ENCODE results near the gene PMPCA.

PMPCA gene

DNA sequence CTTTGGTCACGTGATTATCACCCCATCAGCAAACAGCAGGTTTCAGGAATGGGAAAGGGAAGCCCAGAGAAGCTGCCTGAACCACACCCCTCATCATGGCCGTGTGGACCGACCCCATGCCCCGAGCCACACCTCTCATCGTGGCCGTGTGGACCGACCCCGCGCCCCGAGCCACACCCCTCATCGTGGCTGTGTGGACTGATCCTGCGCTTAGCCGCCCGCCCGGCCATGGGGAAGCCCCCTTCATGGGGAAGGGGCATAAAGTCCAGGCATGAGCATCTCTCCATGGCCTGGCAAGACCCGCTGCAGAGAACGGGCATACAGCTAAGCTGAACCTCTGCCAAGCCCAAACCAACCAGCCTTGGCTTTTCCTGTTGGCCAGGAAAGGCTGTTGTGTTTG lies 16.9 kb upstream of the PMPCA start:
- Histone ChIP-seq H3K27ac (no peak overlapping the region), H3K4me3 (ENCODE audit: low read depth, low read length) (no peak overlapping the region), H3K9me3 (ENCODE audit: severe bottlenecking) (no peaks in the 10 kb centered on the region), H3K36me3 (peaks cover 87% of the 10 kb centered on the region), H3K27me3 (ENCODE audit: insufficient read depth, low read depth, severe bottlenecking) (no peaks in the 10 kb centered on the region)
- no peak for DNase-seq
- TF ChIP-seq, protein P1, sequence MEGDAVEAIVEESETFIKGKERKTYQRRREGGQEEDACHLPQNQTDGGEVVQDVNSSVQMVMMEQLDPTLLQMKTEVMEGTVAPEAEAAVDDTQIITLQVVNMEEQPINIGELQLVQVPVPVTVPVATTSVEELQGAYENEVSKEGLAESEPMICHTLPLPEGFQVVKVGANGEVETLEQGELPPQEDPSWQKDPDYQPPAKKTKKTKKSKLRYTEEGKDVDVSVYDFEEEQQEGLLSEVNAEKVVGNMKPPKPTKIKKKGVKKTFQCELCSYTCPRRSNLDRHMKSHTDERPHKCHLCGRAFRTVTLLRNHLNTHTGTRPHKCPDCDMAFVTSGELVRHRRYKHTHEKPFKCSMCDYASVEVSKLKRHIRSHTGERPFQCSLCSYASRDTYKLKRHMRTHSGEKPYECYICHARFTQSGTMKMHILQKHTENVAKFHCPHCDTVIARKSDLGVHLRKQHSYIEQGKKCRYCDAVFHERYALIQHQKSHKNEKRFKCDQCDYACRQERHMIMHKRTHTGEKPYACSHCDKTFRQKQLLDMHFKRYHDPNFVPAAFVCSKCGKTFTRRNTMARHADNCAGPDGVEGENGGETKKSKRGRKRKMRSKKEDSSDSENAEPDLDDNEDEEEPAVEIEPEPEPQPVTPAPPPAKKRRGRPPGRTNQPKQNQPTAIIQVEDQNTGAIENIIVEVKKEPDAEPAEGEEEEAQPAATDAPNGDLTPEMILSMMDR (IDR thresholded peaks at IDR 0.05; ENCODE audit: low read depth, low read length): no peak

DNA sequence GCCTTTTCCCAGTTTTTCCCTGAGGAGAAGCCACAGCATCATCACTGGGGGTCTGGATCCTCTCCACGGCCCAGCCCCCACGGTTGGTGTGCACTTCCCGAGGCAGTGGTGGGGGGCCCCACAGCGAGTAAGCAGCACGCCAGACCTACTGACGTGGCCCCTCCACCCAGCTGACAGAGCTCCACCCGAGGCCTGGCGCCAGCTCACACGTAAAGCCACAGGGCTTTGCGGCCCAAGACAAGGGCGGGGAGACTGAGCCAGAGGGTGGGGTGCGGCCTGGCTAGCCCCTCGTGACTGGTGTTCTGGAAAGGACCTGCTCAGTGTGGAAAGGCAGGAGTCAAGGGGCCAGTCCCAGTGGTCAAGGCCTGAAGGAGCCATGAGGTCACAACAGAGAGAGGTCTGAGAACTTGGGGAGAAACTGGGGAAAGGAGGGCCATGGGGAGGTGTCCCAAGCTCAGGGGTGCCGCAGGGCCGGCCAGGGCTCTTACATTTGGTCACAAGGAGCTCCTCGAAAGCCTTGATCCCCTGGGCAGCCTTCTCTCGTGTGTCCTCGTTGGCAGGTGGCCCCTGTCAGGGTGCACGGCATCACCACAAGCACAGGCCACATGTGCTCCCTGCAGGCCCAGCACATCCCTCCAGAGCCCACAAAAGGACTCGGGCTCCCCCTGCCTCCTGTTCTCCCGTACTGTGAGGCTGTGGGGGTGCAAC lies 16.0 kb upstream of the PMPCA start:
- Histone ChIP-seq H3K9me3 (ENCODE audit: severe bottlenecking) (no peaks in the 10 kb centered on the region), H3K27me3 (ENCODE audit: insufficient read depth, low read depth, severe bottlenecking) (no peaks in the 10 kb centered on the region), H3K4me3 (ENCODE audit: low read depth, low read length) (no peak overlapping the region), H3K27ac (no peak overlapping the region), H3K36me3 (peaks cover 81% of the 10 kb centered on the region)
- TF ChIP-seq, protein P1 (IDR thresholded peaks at IDR 0.05; ENCODE audit: low read depth, low read length): no peak
- no peak for DNase-seq

DNA sequence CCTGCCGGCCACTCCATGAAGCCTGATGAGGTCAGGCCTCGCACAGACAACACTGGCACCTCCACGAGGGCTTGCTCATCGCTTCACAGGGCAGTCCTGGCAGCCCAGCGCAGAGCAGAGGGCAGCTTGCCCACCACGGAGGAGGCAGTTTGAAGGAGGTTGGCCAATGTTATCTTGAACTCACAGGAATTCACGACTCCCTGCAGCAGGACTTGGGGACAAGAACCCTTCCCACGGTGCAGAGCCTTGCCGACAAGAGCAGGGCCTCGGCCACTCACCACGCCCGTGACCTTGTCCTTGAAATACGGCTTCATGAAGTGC lies 15.5 kb upstream of the PMPCA start:
- TF ChIP-seq, protein P1 (IDR thresholded peaks at IDR 0.05; ENCODE audit: low read depth, low read length): no peak
- Histone ChIP-seq H3K9me3 (ENCODE audit: severe bottlenecking) (no peaks in the 10 kb centered on the region), H3K27ac (no peak overlapping the region), H3K27me3 (ENCODE audit: insufficient read depth, low read depth, severe bottlenecking) (no peaks in the 10 kb centered on the region), H3K36me3 (peaks cover 76% of the 10 kb centered on the region), H3K4me3 (ENCODE audit: low read depth, low read length) (no peak overlapping the region)
- DNase-seq: no peak

DNA sequence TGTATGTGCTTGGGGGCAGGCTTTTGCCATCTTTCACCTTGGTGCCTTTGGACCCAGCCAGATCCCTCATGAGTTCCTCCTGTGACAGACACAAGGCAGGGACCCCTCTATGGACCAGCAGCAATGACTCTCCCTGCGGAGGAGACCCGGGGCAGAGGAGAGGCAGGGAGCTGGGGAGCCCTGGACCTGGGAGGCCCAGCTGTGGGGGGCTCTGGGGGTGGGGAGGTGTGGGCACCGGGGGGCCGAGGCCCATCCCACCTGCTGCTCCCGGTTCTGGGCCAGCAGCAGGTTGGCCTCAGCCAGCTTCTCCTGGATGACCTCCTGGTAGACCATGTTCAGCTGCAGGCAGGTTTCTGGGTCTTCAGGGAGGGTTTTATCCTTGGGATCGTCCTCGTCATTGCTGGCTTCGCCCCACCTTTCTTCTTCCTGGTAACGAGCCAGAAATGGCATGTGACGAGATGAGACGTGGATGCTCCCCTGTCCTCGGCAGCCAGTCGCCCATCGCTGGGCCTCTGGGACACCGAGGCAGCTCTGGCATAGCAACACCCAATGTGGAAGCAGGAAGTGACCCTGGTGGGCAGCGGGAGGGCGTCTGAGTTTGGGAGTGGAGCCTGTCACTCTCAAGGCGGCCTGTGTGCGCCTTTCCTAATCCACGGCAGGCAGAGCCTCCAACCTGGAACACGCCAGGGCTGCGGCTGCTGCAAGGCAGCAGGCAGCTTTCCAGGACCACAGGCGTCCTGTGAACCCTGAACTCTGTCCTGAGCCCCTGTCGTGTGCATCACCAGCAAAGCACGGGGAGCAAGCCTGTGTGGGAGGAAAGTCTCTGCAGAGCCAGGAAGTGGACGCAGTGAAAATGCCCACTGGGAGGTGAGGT lies 14.9 kb upstream of the PMPCA start:
- H3K4me3 ChIP-seq (ENCODE audit: low read depth, low read length): no peak overlapping the region
- TF ChIP-seq, protein P1 (IDR thresholded peaks at IDR 0.05; ENCODE audit: low read depth, low read length): no peak
- DNase-seq: no peak
- peaks cover 74% of the 10 kb centered on the region for H3K36me3 ChIP-seq
- no peaks in the 10 kb centered on the region for H3K27me3 ChIP-seq (ENCODE audit: insufficient read depth, low read depth, severe bottlenecking)
- no peak overlapping the region for H3K27ac ChIP-seq
- H3K9me3 ChIP-seq (ENCODE audit: severe bottlenecking): no peaks in the 10 kb centered on the region

DNA sequence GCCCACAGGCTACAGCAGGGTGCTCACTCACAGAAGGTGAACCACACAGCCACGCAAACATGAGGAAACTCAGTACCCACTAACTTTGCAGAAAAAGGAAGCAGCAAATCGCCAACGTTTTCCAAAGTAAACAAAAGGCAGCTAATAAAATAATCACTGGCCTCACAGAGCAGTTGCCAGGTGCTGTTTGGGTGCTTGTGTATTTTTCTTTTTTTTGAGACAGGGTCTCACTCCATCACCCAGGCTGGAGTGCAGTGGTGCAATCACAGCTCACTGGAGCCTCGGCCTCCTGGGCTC lies 14.3 kb upstream of the PMPCA start:
- no peaks in the 10 kb centered on the region for H3K9me3 ChIP-seq (ENCODE audit: severe bottlenecking)
- TF ChIP-seq, protein P1 (IDR thresholded peaks at IDR 0.05; ENCODE audit: low read depth, low read length): no peak
- no peak overlapping the region for H3K4me3 ChIP-seq (ENCODE audit: low read depth, low read length)
- H3K27me3 ChIP-seq (ENCODE audit: insufficient read depth, low read depth, severe bottlenecking): no peaks in the 10 kb centered on the region
- no peak overlapping the region for H3K27ac ChIP-seq
- H3K36me3 ChIP-seq: peaks cover 70% of the 10 kb centered on the region
- DNase-seq: no peak

Data from WERI-Rb-1 (cell line).